Colonic mucosa (tissue), 4 donors: ENCODE results near the gene SETD2. TPM values are rescaled to one million over a fixed set of nuclear protein-coding genes. Genes with fewer than 3 reads are reported as not detected.

Source experiments
- DNase-seq: peaks from one replicate; pipeline ENCODE4 v3.0.0-alpha.2; 2020
- H3K27ac ChIP-seq: fragments of 200-600 bp; one replicate; pipeline ENCODE4 v1.8.0; 2021
- H3K27me3 ChIP-seq: fragments of 200-600 bp; one replicate; pipeline ENCODE4 v1.8.0; 2021
- H3K36me3 ChIP-seq: fragments of 200-600 bp; one replicate; pipeline ENCODE4 v1.8.0; 2021
- H3K4me1 ChIP-seq: fragments of 200-600 bp; one replicate; pipeline ENCODE4 v1.8.0; 2021; ENCODE audit warnings: mild to moderate bottlenecking
- H3K4me3 ChIP-seq: fragments of 200-600 bp; one replicate; pipeline ENCODE4 v1.8.0; 2021
- H3K9ac ChIP-seq, 2 donors: one replicate each; pipeline ENCODE4 v1.7.0; 2013; ENCODE audit warnings: control low read depth in 2 of 2, low read depth in 2 of 2, low read length in 2 of 2
- H3K9me3 ChIP-seq: fragments of 200-600 bp; one replicate; pipeline ENCODE4 v1.8.0; 2021
- intact Hi-C: fragments of 100-400 bp; cut with DNase I; formaldehyde crosslinking; loops from one replicate; pipeline ENCODE4 v1.14.1; 2022
- total RNA-seq, 2 donors: library from RNA; stranded (reverse); fragmentation: NEBNext Ultra II Directional in 1 of 2; extraction: Animal tissue kit (Norgen Biotek cat#: 25700) in 1 of 2; gene quantifications; one replicate each; pipeline ENCODE4 v1.2.1, GENCODE V29; 2021
- TF ChIP-seq, protein P1 (sequence below): fragments of 200-600 bp; IDR thresholded peaks from one replicate; pipeline ENCODE4 v1.8.0; 2022; ENCODE audit warnings: antibody characterized with exemption, mild to moderate bottlenecking
- donor health status: healthy.
- donor health status: DM: no; HTN: no; CAD: no.
- donor health status: DM: no; HTN: no; CAD: no.

Gene SETD2
- total RNA-seq, 2 donors from 2014 or later = 39.5 to 48.6 TPM

DNA sequence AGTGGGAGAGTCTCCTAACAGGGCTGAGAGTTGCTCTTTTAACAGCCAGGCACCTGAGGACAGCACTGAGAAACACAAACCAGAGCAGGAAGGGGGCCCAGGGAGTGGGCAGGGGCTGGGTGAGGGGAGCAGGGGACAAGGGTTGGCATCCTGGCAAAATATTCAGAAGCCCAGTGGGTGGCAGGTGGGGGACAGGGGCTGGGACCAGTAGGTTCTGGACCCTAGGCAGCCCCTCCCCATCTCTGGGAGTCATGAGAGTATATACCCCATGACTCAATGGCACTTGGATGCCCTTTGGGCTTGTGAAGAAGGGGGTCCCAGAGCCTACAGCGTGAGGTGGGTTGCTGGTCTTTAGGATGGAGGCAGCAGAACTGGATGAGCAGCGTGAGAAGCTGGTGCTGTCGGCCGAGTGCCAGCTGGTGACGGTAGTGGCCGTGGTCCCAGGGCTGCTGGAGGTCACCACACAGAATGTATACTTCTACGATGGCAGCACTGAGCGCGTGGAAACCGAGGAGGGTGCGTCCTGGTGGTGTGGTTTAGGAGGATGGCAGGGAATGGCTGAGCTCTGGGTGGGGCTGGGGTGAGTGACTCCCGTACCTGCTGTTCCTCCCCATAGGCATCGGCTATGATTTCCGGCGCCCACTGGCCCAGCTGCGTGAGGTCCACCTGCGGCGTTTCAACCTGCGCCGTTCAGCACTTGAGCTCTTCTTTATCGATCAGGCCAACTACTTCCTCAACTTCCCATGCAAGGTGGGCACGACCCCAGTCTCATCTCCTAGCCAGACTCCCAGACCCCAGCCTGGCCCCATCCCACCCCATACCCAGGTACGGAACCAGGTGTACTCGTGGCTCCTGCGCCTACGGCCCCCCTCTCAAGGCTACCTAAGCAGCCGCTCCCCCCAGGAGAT, 160.2 kb downstream of the SETD2 start:
- no peak overlapping the region for H3K4me3 ChIP-seq
- intact Hi-C loops = no loop called here
- H3K9ac ChIP-seq = no peak overlapping the region
- no peak overlapping the region for H3K27ac ChIP-seq
- H3K4me1 ChIP-seq = no peaks in the 10 kb centered on the region
- DNase-seq = no peak
- TF ChIP-seq, protein P1, sequence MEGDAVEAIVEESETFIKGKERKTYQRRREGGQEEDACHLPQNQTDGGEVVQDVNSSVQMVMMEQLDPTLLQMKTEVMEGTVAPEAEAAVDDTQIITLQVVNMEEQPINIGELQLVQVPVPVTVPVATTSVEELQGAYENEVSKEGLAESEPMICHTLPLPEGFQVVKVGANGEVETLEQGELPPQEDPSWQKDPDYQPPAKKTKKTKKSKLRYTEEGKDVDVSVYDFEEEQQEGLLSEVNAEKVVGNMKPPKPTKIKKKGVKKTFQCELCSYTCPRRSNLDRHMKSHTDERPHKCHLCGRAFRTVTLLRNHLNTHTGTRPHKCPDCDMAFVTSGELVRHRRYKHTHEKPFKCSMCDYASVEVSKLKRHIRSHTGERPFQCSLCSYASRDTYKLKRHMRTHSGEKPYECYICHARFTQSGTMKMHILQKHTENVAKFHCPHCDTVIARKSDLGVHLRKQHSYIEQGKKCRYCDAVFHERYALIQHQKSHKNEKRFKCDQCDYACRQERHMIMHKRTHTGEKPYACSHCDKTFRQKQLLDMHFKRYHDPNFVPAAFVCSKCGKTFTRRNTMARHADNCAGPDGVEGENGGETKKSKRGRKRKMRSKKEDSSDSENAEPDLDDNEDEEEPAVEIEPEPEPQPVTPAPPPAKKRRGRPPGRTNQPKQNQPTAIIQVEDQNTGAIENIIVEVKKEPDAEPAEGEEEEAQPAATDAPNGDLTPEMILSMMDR = no peak
- H3K27me3 ChIP-seq = no peaks in the 10 kb centered on the region
- H3K36me3 ChIP-seq = peaks cover 18% of the 10 kb centered on the region
- H3K9me3 ChIP-seq = no peaks in the 10 kb centered on the region

DNA sequence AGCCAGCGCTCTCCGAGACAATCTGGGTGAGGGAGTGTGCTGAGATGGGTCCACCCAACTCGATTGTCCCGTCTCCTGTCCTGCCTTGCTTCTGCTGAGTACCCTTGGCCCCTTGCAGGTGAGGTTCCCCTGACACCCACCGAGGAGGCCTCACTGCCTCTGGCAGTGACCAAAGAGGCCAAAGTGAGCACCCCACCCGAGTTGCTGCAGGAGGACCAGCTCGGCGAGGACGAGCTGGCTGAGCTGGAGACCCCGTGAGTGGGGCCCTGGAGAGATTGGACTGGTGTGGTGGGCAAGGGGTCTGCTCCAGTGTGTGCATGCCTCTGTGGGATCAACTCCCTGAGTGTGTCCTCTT, 160.9 kb downstream of the SETD2 start:
- H3K4me3 ChIP-seq = no peak overlapping the region
- no peaks in the 10 kb centered on the region for H3K9me3 ChIP-seq
- no peaks in the 10 kb centered on the region for H3K27me3 ChIP-seq
- TF ChIP-seq, protein P1 = no peak
- H3K36me3 ChIP-seq = peaks cover 18% of the 10 kb centered on the region
- H3K9ac ChIP-seq = no peak overlapping the region
- no peaks in the 10 kb centered on the region for H3K4me1 ChIP-seq
- intact Hi-C loops = no loop called here
- no peak overlapping the region for H3K27ac ChIP-seq
- no peak for DNase-seq

DNA sequence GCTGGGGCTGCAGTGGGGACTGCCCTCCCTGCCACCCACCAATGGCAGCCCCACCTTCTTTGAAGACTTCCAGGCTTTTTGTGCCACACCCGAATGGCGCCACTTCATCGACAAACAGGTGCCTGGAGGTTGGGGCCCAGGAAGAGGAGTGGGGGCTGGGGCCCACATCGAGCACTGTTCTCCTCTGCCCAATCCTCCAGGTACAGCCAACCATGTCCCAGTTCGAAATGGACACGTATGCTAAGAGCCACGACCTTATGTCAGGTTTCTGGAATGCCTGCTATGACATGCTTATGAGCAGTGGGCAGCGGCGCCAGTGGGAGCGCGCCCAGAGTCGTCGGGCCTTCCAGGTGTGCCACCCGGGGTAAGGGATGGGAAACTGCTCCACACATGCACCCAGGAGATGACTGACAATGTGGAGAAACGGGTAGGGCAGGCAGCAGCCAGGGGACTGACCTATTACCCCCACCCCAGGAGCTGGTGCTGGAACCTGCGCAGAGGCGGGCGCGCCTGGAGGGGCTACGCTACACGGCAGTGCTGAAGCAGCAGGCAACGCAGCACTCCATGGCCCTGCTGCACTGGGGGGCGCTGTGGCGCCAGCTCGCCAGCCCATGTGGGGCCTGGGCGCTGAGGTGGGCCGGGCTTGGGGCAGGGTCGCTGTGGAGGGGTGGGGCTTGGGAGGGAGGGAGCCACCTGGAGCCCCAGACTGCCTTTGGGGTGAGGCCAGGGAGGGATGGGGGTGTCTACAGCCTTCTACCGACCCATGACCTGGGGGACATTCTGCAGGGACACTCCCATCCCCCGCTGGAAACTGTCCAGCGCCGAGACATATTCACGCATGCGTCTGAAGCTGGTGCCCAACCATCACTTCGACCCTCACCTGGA, 161.5 kb downstream of the SETD2 start:
- Histone ChIP-seq H3K4me1 (no peaks in the 10 kb centered on the region), H3K9ac (no peak overlapping the region), H3K36me3 (peaks cover 18% of the 10 kb centered on the region), H3K9me3 (no peaks in the 10 kb centered on the region), H3K27ac (no peak overlapping the region), H3K4me3 (no peak overlapping the region), H3K27me3 (no peaks in the 10 kb centered on the region)
- intact Hi-C loops = no loop called here
- TF ChIP-seq, protein P1 = no peak
- no peak for DNase-seq

DNA sequence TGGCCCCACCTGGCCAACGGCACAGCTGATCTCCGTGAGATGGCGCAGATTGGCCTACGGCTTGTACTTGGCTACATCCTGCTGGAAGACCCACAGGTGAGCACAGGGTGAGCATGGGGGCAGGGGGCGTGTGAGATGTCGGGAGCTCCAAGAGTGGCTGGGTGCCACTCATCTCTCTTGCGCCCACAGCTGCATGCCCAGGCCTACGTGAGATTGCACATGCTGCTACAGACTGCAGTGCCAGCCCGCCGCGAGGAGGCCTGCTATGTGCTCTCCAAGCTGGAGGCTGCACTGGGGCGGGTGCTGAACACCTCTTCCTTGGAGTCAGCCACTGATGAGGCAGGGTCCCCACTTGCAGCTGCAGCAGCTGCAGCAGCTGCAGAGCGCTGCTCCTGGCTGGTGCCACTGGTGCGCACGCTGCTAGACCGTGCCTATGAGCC, 162.2 kb downstream of the SETD2 start:
- TF ChIP-seq, protein P1 = no peak
- no peaks in the 10 kb centered on the region for H3K4me1 ChIP-seq
- H3K27ac ChIP-seq = no peak overlapping the region
- peaks cover 18% of the 10 kb centered on the region for H3K36me3 ChIP-seq
- no peak for DNase-seq
- intact Hi-C loops = no loop called here
- H3K9ac ChIP-seq = no peak overlapping the region
- H3K9me3 ChIP-seq = no peaks in the 10 kb centered on the region
- no peak overlapping the region for H3K4me3 ChIP-seq
- H3K27me3 ChIP-seq = no peaks in the 10 kb centered on the region

DNA sequence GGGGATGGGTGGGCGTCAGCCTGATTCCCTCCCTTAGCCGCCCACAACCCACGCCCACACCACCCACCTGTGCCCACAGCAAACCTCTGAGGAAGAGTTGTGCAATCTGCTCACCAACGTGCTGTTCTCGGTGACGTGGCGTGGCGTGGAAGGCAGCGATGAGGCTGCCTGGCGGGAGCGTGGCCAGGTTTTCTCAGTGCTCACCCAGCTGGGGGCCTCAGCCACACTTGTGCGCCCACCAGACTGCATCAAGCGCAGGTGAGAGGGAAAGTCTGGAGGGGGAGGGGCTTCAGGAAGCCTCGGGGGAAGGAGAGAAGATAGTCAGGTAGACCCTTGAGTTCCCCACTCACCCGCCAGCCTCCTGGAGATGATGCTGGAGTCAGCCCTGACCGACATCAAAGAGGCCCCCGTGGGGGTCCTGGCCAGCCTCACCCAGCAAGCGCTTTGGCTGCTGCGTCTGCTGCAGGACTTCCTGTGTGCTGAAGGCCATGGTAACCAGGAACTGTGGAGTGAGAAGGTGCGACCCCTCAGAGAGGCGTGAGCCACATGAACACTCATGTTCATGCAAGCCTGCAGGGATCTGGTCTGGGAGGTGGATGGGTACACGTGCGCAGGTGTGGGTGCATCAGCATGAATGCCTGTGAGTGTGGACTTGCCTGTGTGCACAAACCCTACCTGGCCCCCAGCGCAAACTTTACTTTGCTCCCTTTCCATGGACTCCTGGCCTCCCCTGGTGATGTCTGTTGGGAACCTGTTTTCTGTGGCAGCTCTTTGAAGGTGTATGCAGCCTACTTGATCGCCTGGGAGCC, 162.8 kb downstream of the SETD2 start:
- TF ChIP-seq, protein P1 = no peak
- peaks cover 18% of the 10 kb centered on the region for H3K36me3 ChIP-seq
- H3K27ac ChIP-seq = no peak overlapping the region
- H3K27me3 ChIP-seq = no peaks in the 10 kb centered on the region
- DNase-seq = no peak
- H3K9me3 ChIP-seq = no peaks in the 10 kb centered on the region
- H3K9ac ChIP-seq = no peak overlapping the region
- intact Hi-C loops = no loop called here
- H3K4me3 ChIP-seq = no peak overlapping the region
- no peaks in the 10 kb centered on the region for H3K4me1 ChIP-seq
